ENCODE data around the gene GALNTL6. TPM values are rescaled to one million over a fixed set of nuclear protein-coding genes. Genes with fewer than 3 reads are reported as not detected.

The GALNTL6 gene
- total and polyA plus RNA-seq, 2 donors (not counting 1 experiment from before 2014, with no cell fraction given): 0.99 to 1.1 TPM

- Histone ChIP-seq H3K27ac (ENCODE audit: low read length in 2 of 2) (no peak overlapping the region), H3K4me3 (ENCODE audit: control extremely low read depth in 1 of 5, extremely low read depth in 1 of 5, insufficient read depth in 1 of 5, low read depth in 2 of 5, low read length in 4 of 5) (no peak overlapping the region), H2AFZ (ENCODE audit: insufficient read depth, low read depth, low read length, poor library complexity, severe bottlenecking) (no peak overlapping the region), H3K79me2 (ENCODE audit: control insufficient read depth, insufficient read depth, low read length) (no peaks in the 10 kb centered on the region), H4K20me1 (ENCODE audit: control insufficient read depth, insufficient read depth, low read length, poor library complexity, severe bottlenecking) (no peaks in the 10 kb centered on the region), H3K27me3 (replicated peaks in 1 of 4; ENCODE audit: control extremely low read depth in 1 of 4, control insufficient read depth in 3 of 4, insufficient read depth in 4 of 4, low read length in 3 of 4) (no peaks in the 10 kb centered on the region), H3K4me2 (replicated peaks; ENCODE audit: low read depth, low read length, poor library complexity, severe bottlenecking) (no peak overlapping the region), H3K36me3 (replicated peaks in 1 of 2; ENCODE audit: control extremely low read depth in 1 of 2, control insufficient read depth in 1 of 2, extremely low read depth in 1 of 2, insufficient read depth in 2 of 2, low read length in 1 of 2) (no peaks in the 10 kb centered on the region), H3K9ac (ENCODE audit: low read length) (no peak overlapping the region), H3K9me3 (ENCODE audit: control extremely low read depth in 1 of 3, control insufficient read depth in 2 of 3, insufficient read depth in 1 of 3, low read length in 2 of 3) (peaks cover 0 to 8% (median 1%) of the 10 kb centered on the region in 3 donors), H3K4me1 (ENCODE audit: control insufficient read depth in 2 of 2, insufficient read depth in 2 of 2, low read length in 2 of 2) (no peaks in the 10 kb centered on the region)
- ChIA-PET CTCF (no interaction called here), POLR2A (no interaction called here)
- Mint-ChIP-seq H3K4me1 (no peaks in the 10 kb centered on the region), H3K9me3 (ENCODE audit: insufficient read depth) (peaks cover 7% of the 10 kb centered on the region), H3K4me3 (no peak overlapping the region), H3K27me3 (no peaks in the 10 kb centered on the region), H3K27ac (no peak overlapping the region)
- intact Hi-C loops (cut with micrococcal nuclease): no loop called here
- 83% methylated on average over 3 of the region's 4 CpGs for WGBS (ENCODE audit: insufficient coverage)
- ATAC-seq (ENCODE audit: low read depth) (no peak), DNase-seq (no peak)
- TF ChIP-seq EZH2 (IDR thresholded peaks at IDR 0.05; ENCODE audit: borderline replicate concordance, insufficient read depth, low read depth, low read length, poor library complexity, severe bottlenecking): no peak
- TF ChIP-seq CTCF (IDR thresholded peaks at IDR 0.05): no peak
Measured at GRCh38 chr4:172865531-172866127, 1052.4 kb downstream of the GALNTL6 start.

DNA sequence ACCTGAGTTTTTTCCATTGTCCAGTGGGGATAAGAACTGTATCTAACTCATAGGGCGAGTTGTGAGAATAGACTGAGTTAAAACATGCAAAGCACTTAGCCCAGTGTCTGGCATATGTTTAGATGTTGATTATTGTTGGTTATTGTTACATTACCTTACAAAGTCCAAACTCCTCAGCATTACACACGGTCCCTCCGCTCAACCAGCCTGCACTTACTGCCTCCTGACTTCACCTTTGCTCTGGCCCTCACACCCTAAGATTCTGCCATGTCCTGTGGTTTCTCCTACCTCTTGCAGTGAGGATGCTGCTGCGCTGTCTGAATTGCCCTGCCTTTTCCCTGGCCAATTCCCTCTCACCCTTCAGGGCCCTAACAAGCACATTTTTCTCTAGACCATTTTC, 1053.2 kb downstream of the GALNTL6 start:
- Histone ChIP-seq H3K4me1 (ENCODE audit: control insufficient read depth in 2 of 2, insufficient read depth in 2 of 2, low read length in 2 of 2) (no peaks in the 10 kb centered on the region), H2AFZ (ENCODE audit: insufficient read depth, low read depth, low read length, poor library complexity, severe bottlenecking) (no peak overlapping the region), H4K20me1 (ENCODE audit: control insufficient read depth, insufficient read depth, low read length, poor library complexity, severe bottlenecking) (no peaks in the 10 kb centered on the region), H3K27ac (ENCODE audit: low read length in 2 of 2) (no peak overlapping the region), H3K79me2 (ENCODE audit: control insufficient read depth, insufficient read depth, low read length) (no peaks in the 10 kb centered on the region), H3K4me3 (ENCODE audit: control extremely low read depth in 1 of 5, extremely low read depth in 1 of 5, insufficient read depth in 1 of 5, low read depth in 2 of 5, low read length in 4 of 5) (no peak overlapping the region), H3K4me2 (replicated peaks; ENCODE audit: low read depth, low read length, poor library complexity, severe bottlenecking) (no peak overlapping the region), H3K9ac (ENCODE audit: low read length) (no peak overlapping the region), H3K27me3 (replicated peaks in 1 of 4; ENCODE audit: control extremely low read depth in 1 of 4, control insufficient read depth in 3 of 4, insufficient read depth in 4 of 4, low read length in 3 of 4) (no peaks in the 10 kb centered on the region), H3K9me3 (ENCODE audit: control extremely low read depth in 1 of 3, control insufficient read depth in 2 of 3, insufficient read depth in 1 of 3, low read length in 2 of 3) (peaks cover 0 to 8% (median 1%) of the 10 kb centered on the region in 3 donors), H3K36me3 (replicated peaks in 1 of 2; ENCODE audit: control extremely low read depth in 1 of 2, control insufficient read depth in 1 of 2, extremely low read depth in 1 of 2, insufficient read depth in 2 of 2, low read length in 1 of 2) (no peaks in the 10 kb centered on the region)
- Mint-ChIP-seq H3K27me3 (no peaks in the 10 kb centered on the region), H3K4me1 (no peaks in the 10 kb centered on the region), H3K27ac (no peak overlapping the region), H3K9me3 (ENCODE audit: insufficient read depth) (peaks cover 7% of the 10 kb centered on the region), H3K4me3 (no peak overlapping the region)
- POLR2A ChIA-PET: no interaction called here
- CTCF ChIA-PET: no interaction called here
- DNase-seq: no peak
- 100% methylated on average over 1 of the region's 4 CpGs for WGBS (ENCODE audit: insufficient coverage)
- ATAC-seq (ENCODE audit: low read depth): no peak
- intact Hi-C loops (cut with micrococcal nuclease): no loop called here
- no peak for TF ChIP-seq EZH2 (IDR thresholded peaks at IDR 0.05; ENCODE audit: borderline replicate concordance, insufficient read depth, low read depth, low read length, poor library complexity, severe bottlenecking)
